Karpas-422 (cell line): Measurements from ENCODE around the gene FHL2. TPM values are rescaled to one million over a fixed set of nuclear protein-coding genes. Genes with fewer than 3 reads are reported as not detected.

Experiments used
- DNase-seq: peaks from one replicate; pipeline ENCODE4 v3.0.0-alpha.2; 2015
- H2AFZ ChIP-seq: fragments of 200-600 bp; sonication (generic); 2 replicates; pipeline ENCODE4 v1.6.1; 2014; ENCODE audit warnings: antibody characterized with exemption, low read length, mixed read lengths
- H3K27ac ChIP-seq: fragments of 200-600 bp; sonication (generic); 2 replicates; pipeline ENCODE4 v1.5.1; 2014; ENCODE audit warnings: mild to moderate bottlenecking, low read length, moderate library complexity
- H3K27me3 ChIP-seq: fragments of 200-600 bp; sonication (generic); 2 replicates; pipeline ENCODE4 v1.6.1; 2014; ENCODE audit warnings: low read length, mixed read lengths
- H3K36me3 ChIP-seq: fragments of 200-600 bp; sonication (generic); 2 replicates; pipeline ENCODE4 v1.6.1; 2014; ENCODE audit warnings: low read length, mixed read lengths; ENCODE audit not compliant: insufficient read depth
- H3K4me1 ChIP-seq: fragments of 200-600 bp; sonication (generic); 2 replicates; pipeline ENCODE4 v1.6.1; 2014; ENCODE audit warnings: mild to moderate bottlenecking, low read length, mixed read lengths
- H3K4me2 ChIP-seq: fragments of 200-600 bp; sonication (generic); 2 replicates; pipeline ENCODE4 v1.6.1; 2014; ENCODE audit warnings: low read length, low read depth, mild to moderate bottlenecking; ENCODE audit not compliant: poor library complexity, severe bottlenecking
- H3K4me3 ChIP-seq: fragments of 200-600 bp; sonication (generic); 2 replicates; pipeline ENCODE4 v1.5.1; 2014; ENCODE audit warnings: mild to moderate bottlenecking, antibody characterized with exemption, low read length, mixed read lengths
- H3K79me2 ChIP-seq: fragments of 200-600 bp; sonication (generic); 2 replicates; pipeline ENCODE4 v1.6.1; 2014; ENCODE audit warnings: mild to moderate bottlenecking, low read length, mixed read lengths
- H3K9ac ChIP-seq: fragments of 200-600 bp; sonication (generic); 2 replicates; pipeline ENCODE4 v1.6.0; 2014; ENCODE audit warnings: low read length
- H3K9me2 ChIP-seq: fragments of 200-600 bp; sonication (generic), shearing (Covaris generic); replicated peaks from 2 replicates; pipeline ENCODE4 v1.6.0; 2014; ENCODE audit warnings: mild to moderate bottlenecking, low read length, moderate library complexity; ENCODE audit not compliant: insufficient read depth
- H3K9me3 ChIP-seq: fragments of 300-700, 200-600 bp; sonication (generic); 2 replicates; pipeline ENCODE4 v1.6.1; 2014; ENCODE audit warnings: low read length, mixed read lengths
- H4K20me1 ChIP-seq: fragments of 200-600 bp; sonication (generic); 2 replicates; pipeline ENCODE4 v1.6.1; 2014; ENCODE audit warnings: mild to moderate bottlenecking, antibody characterized with exemption, low read length, low read depth; ENCODE audit not compliant: insufficient read depth
- total RNA-seq: library from RNA; depleted of rRNA; stranded (reverse); fragments of >200 nt; shearing (Covaris generic); gene quantifications from 2 replicates; pipeline ENCODE4 v1.2.3, GENCODE V29; 2014; ENCODE audit warnings: low replicate concordance

FHL2 gene
- total RNA-seq, 1 experiment from 2014 or later, result 0.26 TPM

DNA sequence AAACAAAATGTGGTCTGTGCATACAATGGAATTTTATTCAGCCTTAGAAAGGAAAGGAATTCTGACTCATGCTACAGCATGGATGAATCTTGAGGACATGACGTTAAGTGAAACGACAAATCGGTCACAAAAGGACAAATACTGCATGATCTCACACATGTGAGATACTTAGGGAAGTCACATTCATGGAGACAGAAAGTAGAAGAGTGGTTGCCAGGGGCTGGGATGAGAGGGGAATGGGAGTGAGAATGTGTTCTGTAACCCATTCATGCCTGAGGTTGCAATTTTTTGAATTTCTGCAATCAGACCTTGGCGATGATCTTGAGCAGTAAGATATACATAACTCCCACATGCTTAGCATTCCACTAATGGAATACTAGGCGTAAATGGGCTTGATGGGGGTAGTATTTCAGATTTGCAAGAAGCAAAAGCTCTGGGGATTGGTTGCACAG, 22.0 kb downstream of the FHL2 start:
- Histone ChIP-seq H3K27ac (no peak overlapping the region), H2AFZ (no peak overlapping the region), H4K20me1 (no peaks in the 10 kb centered on the region), H3K79me2 (no peaks in the 10 kb centered on the region), H3K9ac (no peak overlapping the region), H3K4me2 (no peak overlapping the region), H3K4me1 (no peaks in the 10 kb centered on the region), H3K9me2 (no peaks in the 10 kb centered on the region), H3K4me3 (no peak overlapping the region), H3K36me3 (no peaks in the 10 kb centered on the region), H3K27me3 (no peaks in the 10 kb centered on the region), H3K9me3 (no peaks in the 10 kb centered on the region)
- DNase-seq, result no peak

DNA sequence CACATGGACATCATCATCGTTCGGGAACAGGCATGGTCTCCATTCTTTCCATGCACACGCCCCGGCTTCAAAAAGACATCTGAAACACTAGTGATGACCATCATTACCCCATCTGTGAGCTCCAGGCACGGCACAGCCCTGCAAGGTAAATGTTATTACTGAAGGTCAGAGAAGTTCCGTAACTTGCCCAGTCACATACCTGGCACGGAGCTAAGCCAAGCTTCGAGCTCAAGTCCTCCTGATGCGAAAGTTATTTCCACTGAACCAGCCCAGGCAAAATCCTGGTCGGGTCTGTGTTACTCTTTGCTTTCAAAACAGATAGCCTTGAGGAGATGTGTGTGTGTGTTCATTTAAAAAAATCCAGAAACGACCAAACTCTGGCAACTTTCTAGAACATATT, 22.8 kb downstream of the FHL2 start:
- no peak overlapping the region for H3K4me2 ChIP-seq
- no peaks in the 10 kb centered on the region for H3K4me1 ChIP-seq
- H3K36me3 ChIP-seq, result no peaks in the 10 kb centered on the region
- H4K20me1 ChIP-seq, result no peaks in the 10 kb centered on the region
- H3K27ac ChIP-seq, result no peak overlapping the region
- H3K79me2 ChIP-seq, result no peaks in the 10 kb centered on the region
- H3K9ac ChIP-seq, result no peak overlapping the region
- no peak for DNase-seq
- H3K9me2 ChIP-seq, result no peaks in the 10 kb centered on the region
- no peak overlapping the region for H2AFZ ChIP-seq
- no peaks in the 10 kb centered on the region for H3K27me3 ChIP-seq
- no peaks in the 10 kb centered on the region for H3K9me3 ChIP-seq
- H3K4me3 ChIP-seq, result no peak overlapping the region

DNA sequence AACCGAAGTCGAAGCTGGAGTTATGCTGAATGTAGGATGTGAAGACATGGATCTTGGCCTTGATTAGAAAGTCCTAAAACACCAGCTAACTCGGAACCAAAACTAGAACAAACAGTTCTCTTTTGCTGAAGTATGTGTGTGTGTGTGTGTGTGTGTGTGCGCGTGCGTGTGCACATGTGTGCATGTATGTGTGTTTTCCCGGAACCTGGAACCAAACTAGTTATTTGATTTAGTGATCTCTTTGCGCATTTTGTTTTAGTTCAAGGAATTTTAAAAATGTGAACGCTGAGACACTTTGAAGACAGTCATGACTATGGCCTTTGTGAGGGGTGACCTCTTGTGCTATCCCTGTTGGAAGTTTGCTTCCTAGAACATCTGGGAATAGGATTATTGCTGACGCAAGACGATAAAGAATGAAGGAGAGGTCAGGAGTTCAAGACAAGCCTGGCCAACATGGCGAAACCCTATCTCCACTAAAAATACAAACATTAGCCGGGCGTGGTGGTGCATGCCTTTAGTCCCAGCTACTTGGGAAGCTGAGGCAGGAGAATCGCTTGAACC, 23.8 kb downstream of the FHL2 start:
- Histone ChIP-seq H3K4me2 (no peak overlapping the region), H3K27me3 (no peaks in the 10 kb centered on the region), H3K4me3 (no peak overlapping the region), H3K9me3 (no peaks in the 10 kb centered on the region), H3K36me3 (no peaks in the 10 kb centered on the region), H4K20me1 (no peaks in the 10 kb centered on the region), H3K9ac (no peak overlapping the region), H3K27ac (no peak overlapping the region), H3K4me1 (peaks cover 5% of the 10 kb centered on the region), H2AFZ (no peak overlapping the region), H3K79me2 (no peaks in the 10 kb centered on the region), H3K9me2 (no peaks in the 10 kb centered on the region)
- no peak for DNase-seq

DNA sequence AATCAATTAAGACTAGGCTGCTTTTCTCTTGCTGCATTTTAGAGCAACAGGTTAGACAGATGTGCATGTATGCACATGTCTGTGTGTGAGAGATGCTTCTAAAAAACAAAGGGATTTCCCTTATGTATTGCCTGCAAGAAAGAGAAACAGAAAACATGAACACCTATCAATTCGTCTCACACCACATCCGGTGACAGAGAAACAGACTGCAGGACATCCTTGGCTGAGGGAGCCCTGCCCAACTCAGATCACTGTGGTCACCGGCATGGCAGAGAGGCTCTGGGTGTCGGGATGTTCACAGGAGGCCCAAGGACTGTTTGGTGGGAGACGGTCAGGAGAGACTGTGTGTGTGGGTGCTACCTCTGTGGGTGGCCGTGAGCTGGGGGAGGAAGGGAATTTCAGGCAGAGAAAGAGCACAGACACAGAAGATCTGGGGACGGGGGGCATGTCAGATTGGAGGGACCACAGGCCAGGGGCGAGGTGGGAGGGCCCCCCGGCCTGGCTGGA, 24.9 kb downstream of the FHL2 start:
- H2AFZ ChIP-seq, result no peak overlapping the region
- no peak overlapping the region for H3K27ac ChIP-seq

DNA sequence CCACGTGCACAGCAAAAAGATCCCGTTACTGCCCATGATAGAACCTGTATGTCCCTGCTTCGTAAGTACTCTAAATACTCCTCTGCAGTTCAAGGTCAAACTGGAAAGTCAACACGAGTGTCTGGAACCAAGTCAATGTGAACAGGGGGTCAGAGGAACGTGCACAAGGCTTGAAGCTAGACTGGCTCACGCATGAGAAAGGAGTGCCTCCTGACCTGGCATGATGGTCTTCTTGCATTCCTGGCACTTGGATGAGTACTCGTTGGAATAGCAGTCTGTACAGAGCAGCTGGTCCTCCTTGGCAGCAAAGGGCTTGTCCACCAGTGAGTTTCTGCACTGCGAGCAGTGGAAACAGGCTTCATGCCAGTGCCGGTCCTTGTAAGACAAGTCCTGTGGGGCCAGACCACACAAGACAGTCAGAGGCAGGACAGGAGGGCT, 25.5 kb downstream of the FHL2 start:
- no peak for DNase-seq
- no peak overlapping the region for H2AFZ ChIP-seq
- H3K9ac ChIP-seq, result no peak overlapping the region
- H3K36me3 ChIP-seq, result no peaks in the 10 kb centered on the region
- no peaks in the 10 kb centered on the region for H3K79me2 ChIP-seq
- H3K4me2 ChIP-seq, result no peak overlapping the region
- H3K27me3 ChIP-seq, result no peaks in the 10 kb centered on the region
- no peak overlapping the region for H3K27ac ChIP-seq
- H3K9me3 ChIP-seq, result no peaks in the 10 kb centered on the region
- H4K20me1 ChIP-seq, result no peaks in the 10 kb centered on the region
- H3K4me1 ChIP-seq, result peaks cover 11% of the 10 kb centered on the region
- H3K4me3 ChIP-seq, result no peak overlapping the region
- H3K9me2 ChIP-seq, result no peaks in the 10 kb centered on the region

More for the DNA sequence above, 24.9 kb downstream of the FHL2 start:
- Histone ChIP-seq H3K4me3 (no peak overlapping the region), H3K9ac (no peak overlapping the region), H4K20me1 (no peaks in the 10 kb centered on the region), H3K9me3 (no peaks in the 10 kb centered on the region), H3K27me3 (no peaks in the 10 kb centered on the region), H3K4me2 (no peak overlapping the region), H3K79me2 (no peaks in the 10 kb centered on the region), H3K9me2 (no peaks in the 10 kb centered on the region), H3K36me3 (no peaks in the 10 kb centered on the region), H3K4me1 (peaks cover 11% of the 10 kb centered on the region)
- no peak for DNase-seq

DNA sequence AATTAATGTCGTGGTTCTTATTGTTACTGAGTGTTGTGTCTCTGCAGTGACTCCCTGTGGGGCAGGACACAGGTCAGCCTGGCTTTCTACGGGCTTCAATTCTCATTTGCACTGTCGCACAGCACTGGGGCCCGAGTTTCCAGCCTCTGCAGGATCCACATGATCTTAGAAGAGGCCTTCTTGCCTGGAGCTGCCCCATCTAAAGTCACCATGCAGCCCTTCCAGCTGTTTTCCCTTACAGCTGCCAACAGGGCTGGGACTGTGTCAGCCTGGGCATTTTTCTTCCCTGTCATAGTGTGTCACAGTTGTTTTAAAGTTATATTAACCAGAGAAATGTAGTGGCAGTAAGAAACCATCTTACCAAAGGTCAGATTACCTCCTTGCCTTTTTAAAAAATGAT, 27.0 kb downstream of the FHL2 start:
- peaks cover 11% of the 10 kb centered on the region for H3K4me1 ChIP-seq
- no peaks in the 10 kb centered on the region for H3K36me3 ChIP-seq
- H3K27me3 ChIP-seq, result no peaks in the 10 kb centered on the region
- H2AFZ ChIP-seq, result no peak overlapping the region
- H3K9me2 ChIP-seq, result no peaks in the 10 kb centered on the region
- no peak overlapping the region for H3K27ac ChIP-seq
- no peak overlapping the region for H3K4me2 ChIP-seq
- no peak for DNase-seq
- H3K4me3 ChIP-seq, result no peak overlapping the region
- H3K9ac ChIP-seq, result no peak overlapping the region
- H3K79me2 ChIP-seq, result no peaks in the 10 kb centered on the region
- no peaks in the 10 kb centered on the region for H4K20me1 ChIP-seq
- no peaks in the 10 kb centered on the region for H3K9me3 ChIP-seq

DNA sequence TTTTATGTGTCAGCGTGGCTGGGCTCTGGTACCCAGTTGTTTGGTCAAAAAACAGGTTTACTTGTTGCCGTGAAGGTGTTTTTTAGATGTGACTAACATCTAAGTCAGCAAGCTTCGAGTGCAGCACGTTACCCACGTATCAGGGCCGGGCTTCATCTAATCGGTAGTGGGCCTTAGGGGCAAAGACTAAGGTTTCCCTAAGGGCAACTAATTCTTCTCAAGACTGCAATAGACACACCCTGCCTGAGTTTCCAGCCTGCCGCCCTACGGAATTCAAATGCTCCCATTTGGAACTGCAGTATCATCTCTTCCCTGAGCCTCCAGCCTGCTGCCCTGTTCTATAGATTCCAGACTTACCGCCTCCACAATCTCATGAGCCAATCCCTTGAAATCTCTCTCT, 27.7 kb downstream of the FHL2 start:
- no peak for DNase-seq
- Histone ChIP-seq H3K36me3 (no peaks in the 10 kb centered on the region), H3K4me3 (no peak overlapping the region), H3K27me3 (no peaks in the 10 kb centered on the region), H4K20me1 (no peaks in the 10 kb centered on the region), H3K4me1 (peaks cover 11% of the 10 kb centered on the region), H3K9ac (no peak overlapping the region), H3K27ac (no peak overlapping the region), H3K4me2 (no peak overlapping the region), H3K79me2 (no peaks in the 10 kb centered on the region), H3K9me3 (no peaks in the 10 kb centered on the region), H2AFZ (no peak overlapping the region), H3K9me2 (no peaks in the 10 kb centered on the region)

DNA sequence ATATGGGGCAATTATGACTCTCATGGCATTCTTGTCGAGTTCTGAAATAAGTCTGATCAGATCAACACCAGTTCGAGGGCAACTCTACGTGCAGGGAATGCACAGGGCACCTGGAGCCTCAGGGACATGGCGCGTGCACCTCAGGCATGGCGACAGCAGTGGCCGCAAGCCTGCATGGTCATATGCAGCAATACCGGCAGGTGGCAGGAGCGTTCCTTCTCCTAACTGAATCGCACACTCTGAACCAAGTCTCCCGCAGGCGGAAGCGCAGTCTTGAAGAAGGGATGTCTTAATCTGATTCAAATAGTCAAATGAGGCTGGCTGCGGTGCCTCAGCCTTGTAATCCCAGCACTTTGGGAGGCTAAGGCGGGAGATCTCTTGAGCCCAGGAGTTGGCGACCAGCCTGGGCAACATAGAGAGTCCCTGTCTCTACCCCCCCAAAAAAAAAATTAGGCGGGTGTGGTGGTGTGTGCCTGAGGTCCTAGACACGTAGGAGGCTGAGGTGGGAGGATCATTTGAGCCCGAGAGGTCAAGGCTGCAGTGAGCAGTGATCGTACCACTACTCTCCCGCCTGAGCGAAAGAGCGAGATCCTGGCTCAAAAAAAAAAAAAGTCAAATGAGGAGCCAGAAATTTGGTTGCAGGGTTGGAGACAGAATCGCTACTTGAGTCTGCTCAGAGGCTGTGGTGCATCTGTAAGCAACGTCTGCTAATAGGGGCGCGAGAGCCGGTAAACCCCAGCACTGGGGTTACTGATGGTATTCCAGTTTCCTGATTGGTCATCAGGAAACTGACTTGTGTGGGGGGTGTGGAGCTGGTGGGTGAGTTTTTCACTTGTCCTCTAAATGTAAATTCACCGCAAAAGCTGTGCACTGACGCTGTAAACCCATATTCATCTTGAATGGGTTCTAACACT, 28.8 kb downstream of the FHL2 start:
- Histone ChIP-seq H3K79me2 (no peaks in the 10 kb centered on the region), H3K27me3 (no peaks in the 10 kb centered on the region), H3K4me1 (peaks cover 11% of the 10 kb centered on the region), H3K4me2 (peak overlapping the region; percentile 78), H4K20me1 (no peaks in the 10 kb centered on the region), H3K36me3 (no peaks in the 10 kb centered on the region), H2AFZ (peak overlapping the region; percentile 82), H3K4me3 (peak overlapping the region; percentile 48; the same call in 1 of the 2 replicates), H3K27ac (no peak overlapping the region), H3K9ac (peak overlapping the region; percentile 46), H3K9me3 (no peaks in the 10 kb centered on the region), H3K9me2 (no peaks in the 10 kb centered on the region)
- peak; percentile 96 for DNase-seq
